ENCODE measurements around the gene SNX30.

The SNX30 gene

DNA sequence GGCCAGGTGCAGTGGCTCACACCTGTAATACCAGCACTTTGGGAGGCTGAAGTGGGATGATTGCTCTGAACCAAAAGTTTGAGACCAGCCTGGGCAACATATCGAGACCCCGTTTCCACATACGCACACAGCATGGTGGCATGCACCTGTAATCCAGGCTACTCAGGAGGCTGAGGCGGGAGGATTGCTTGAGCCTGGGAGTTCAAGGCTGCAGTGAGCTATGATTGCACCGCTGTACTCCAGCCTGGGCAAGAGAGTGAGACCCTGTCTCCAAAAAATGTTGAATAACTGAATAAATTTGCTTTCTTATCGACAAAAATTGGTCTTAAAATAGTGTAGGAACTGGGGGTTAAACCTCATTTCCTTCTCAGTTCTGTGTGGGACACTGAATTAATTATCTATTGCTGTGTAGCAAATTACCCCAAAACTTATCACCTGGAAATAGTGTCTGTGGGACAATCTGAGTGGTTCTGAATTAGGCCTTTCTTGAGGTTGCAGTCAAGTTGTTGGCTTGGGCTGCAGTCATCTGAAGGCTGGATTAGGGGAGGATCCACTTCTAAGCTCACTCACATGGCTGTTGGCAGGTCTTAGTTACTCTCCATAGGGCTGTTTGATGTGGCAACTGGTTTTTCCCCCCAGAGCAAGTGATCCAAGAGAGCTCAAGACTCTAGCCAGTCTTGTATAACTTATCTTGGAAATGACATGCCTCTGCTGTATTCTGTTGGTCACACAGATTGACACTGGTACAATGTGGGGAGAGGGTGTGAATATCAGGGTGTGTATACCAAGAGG lies 2.0 kb downstream of the SNX30 start:
- DNase-seq (ENCODE audit: low read depth in 3 of 3): no peak

DNA sequence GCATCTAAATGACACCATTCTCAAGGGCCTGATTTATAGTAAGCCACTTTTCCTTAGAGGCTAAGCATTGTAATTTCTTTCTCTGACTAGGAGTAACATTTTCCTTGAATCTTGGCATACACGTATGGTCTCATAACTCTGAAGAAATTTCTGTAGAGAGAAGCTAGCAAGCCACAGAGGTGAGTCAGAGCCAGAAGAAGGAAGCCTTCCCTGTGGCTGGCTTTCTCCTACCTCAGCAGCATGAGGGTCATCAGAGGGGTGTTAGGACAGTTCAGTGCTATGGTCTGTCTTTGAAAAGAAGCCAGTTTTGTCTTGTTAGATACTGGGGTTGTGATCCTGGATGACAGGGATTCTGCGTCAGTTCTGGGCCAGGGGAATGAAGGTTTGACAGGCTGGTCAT lies 3.2 kb downstream of the SNX30 start:
- DNase-seq (ENCODE audit: low read depth in 3 of 3): no peak

DNA sequence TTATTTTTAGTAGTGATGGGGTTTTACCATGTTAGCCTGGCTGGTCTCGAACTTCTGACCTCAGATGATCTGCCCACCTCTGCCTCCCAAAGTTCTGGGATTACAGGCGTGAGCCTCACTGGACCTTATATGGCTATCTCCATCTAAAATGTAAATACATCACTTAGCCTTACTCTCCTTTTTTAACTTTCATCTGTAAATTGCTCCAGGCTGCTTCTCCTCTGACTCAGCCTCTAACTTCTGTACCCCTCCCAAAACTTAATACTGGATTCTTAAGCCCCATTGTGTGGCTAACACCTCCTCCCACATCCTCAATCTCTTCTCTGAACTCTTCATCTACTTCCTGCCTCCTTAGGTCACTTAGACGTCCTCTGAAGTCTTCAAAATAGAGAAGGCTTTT lies 4.0 kb downstream of the SNX30 start:
- DNase-seq (ENCODE audit: low read depth in 3 of 3): peak in 1 of 3 donors; percentile 21

DNA sequence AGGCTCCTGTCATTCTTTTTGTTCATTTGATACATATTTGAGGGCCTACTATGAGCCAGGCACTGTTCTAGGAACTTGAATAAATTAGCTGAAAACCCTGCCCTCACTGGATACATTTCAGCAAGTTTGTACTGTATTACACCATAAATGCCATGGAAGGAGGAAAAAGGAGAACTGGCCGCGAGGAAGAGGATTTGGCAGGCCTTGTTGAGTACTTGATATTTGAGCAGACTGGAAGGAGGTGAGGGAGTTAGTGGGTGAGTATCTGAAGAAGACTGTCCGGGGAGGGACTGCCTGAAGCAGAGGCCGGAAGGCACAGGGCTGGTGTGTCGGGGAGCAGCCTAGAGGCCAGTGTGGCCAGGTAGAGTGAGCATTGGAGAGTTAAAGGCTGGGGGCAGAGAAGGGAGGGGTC lies 4.5 kb downstream of the SNX30 start:
- DNase-seq (ENCODE audit: low read depth in 3 of 3): no peak

DNA sequence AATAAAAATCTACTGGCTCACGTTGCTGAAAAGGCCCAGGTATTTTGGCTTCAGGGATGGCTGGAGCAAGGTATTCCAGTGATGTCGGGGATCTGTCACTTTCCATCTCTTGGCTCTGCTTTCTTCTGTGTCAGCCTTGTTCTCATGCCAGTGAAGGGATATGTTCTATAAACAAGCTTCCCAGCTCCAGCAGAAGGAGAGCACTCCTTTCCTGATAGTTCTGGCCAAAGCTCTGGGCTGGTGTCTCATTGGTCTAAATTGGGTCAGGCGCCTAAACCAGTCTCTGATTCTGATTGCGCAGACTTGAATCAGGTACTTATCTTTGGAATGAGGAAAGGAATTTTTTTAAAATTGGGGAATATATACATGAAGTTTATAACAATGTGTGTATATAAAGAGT lies 5.1 kb downstream of the SNX30 start:
- no peak for DNase-seq (ENCODE audit: low read depth in 3 of 3)

DNA sequence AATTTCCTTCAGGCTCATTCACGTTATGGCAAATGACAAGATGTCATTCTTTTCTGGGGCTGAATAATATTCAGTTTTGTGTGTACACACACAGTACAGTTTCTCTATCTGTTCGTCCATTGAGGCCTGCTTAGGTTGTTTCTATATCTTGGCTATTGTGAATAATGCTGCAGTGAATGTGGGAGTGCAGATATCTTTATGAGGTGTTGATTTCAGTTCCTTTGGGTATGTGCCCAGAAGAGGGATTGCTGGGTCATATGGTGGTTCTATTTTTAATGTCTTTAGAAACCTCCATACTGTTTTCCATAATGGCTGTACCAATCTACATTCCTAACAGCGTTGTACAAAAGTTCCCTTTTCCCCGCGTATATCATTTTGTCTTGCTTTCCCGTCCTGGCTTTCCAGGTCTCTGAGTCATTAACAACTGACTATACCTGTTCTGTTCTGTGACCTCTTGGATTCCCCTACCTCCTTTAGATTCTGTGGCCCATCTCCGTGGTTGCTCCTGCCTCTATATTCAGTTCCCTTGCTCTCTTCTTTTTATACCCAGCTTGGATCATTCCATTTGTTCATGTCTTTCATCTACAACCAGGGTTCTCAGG lies 6.8 kb downstream of the SNX30 start:
- DNase-seq (ENCODE audit: low read depth in 3 of 3): no peak

DNA sequence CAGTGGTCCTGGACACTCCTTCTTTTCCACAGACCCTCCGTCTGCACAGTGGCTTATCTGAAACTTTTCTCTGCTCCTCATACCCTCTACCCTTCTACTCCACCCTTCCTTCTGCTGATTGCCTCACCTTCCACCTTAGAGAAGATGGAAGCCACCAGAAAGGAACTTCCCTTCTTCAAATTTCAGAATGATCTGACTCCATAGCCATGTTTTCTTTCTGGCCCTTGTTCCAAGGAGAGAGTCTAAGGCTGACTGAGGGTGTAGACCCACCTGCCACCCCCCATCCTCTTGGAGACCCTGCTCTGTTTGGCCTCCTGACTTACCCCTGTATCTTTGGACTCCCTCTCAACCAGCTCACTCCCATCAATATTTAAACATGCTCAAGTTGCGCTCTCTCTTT lies 7.4 kb downstream of the SNX30 start:
- no peak for DNase-seq (ENCODE audit: low read depth in 3 of 3)

DNA sequence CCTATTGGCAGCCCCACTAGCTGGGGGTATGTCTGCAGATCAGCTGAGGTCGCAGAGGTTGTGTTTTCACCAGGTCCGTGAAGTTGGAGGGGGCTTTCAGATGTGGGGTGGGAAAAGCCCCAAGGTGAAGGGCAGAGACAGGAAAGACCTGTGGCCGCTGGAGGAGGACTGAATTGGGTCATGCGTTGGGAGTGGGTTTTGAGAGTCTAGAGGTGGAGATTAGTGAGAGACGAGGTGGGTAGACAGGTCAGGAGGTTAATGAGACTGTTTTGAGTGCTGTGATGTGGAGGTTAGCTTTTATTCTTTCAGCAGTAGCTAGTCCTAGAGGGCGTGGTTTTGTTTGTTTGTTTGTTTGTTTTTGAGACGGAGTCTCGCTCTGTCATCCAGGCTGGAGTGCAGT lies 10.3 kb downstream of the SNX30 start:
- no peak for DNase-seq (ENCODE audit: low read depth in 3 of 3)

DNA sequence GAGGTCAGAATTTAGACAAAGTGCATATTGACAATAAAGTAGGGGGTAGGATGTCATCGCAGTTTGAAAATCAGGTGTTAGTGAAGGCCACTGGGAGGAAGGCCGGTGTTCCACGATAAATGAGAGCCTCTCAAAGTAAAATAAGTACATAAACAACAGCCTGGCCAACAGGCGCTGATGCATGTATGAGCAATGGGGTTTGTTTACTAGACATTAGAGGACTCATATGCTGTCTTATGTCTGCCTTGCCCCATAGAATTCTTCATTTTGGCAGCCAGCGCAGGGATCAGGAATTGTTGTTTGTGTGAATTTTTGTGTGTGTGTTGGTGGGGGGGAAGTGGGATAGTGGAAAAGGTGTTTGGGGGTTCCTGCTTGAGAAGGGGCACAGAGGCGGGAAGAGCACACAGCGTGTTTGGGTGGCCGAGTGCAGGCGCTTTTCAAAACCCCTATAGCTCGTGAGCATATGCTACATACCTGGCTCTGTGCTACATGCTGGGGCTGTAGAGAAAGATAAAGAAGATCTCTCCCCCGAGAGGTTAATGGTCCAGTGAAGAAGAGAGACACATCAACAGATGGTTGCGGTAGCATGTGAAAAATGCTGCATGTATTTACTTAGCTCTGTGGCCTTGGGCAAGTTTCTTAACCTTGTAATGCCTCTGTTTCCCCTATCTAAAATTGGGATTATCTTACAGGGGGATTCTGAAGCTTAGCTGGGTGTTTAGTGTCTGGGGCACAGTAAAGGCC lies 11.5 kb downstream of the SNX30 start:
- DNase-seq (ENCODE audit: low read depth in 3 of 3): no peak

DNA sequence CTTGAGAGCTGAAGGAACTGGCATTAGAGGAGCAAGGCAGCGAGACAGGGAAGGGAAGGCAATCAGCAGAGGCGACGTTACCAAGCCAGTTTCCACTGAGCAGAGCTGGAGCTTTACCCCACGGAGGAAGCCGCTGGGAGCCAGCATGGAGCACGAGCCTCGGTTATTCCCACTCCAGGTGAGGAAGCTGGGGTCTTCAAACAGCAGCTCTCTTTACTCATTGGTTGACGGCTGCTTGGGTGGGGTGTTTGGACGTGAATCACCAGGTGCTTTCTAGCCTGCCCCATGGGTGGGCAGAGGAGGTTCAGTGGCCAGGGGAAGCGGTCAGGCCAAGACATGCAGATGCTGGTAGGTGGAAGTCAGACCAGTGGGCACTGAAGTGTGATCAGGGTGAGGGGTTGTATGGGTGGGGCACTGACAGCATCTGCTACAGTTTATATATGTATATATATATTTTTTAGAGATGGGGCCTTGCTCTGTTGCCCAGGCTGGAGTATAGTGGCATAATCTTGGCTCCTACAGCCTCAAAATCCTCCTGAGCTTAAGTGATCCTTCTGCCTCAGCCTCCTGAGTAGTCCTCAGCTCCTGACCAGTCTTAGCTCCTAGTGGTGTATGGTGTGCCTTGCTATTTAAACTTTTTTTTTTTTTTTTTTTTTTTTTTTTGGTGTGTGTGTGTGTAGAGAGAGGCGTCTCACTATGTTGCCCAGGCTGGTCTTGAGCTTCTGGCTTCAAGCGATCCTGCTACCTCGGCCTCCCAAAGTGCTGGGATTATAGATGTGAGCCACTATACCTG lies 12.4 kb downstream of the SNX30 start:
- no peak for DNase-seq (ENCODE audit: low read depth in 3 of 3)

DNA sequence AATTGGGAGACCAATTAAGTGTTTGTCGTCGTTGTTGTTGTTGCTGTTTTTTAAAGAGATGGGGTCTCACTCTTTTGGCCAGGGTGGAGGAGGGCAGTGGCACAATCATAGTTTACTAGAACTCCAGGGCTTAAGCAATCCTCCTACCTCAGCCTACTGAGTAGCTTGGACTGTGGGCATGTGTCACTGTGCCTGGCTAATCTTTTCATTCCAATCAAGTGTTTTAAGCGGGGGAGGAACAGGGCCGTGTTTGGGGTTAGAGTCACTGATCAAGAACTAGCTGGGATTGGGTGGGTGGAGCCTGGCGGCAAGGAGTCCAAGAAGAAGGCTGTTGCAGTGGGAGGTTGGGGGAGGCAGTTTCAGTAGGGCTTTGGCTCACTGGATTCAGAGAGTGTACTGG lies 13.8 kb downstream of the SNX30 start:
- DNase-seq (ENCODE audit: low read depth in 3 of 3): no peak

DNA sequence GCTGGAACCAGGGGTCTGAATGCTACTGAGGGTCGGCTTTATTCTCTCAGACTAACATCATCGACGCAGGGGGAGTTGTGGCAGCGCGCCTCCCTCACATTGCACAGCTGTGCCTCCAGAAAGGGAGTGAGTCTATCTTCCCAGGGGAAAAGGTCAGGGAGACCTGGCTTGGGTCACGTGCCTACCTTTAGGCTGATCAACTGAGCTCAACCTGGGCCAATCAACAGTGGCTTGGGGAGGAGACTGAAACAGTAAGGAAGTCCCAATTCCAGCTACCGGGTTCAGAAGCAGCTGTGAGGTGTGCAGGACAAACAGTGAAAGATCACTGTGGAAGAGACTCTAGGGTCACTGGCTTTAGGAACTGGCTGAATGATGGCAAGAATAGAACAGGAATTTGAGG lies 14.3 kb downstream of the SNX30 start:
- DNase-seq (ENCODE audit: low read depth in 3 of 3): no peak

DNA sequence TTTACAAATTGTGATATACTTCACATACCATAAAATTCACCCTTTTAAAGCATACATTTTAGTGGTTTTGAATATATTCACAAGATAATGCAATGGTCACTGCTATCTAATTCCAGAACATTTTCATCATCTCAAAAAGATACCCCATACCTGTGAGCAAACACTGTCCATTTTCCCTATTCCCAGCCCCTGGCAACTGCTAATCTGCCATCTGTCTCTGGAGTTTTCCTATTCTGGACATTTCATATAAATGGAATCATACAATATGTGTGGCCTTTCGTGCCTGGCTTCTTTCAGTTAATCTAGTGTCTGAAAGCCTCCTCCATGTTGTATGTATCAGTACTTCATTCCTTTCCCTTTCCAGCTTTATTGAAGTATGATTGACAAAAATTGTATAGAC lies 14.7 kb downstream of the SNX30 start:
- no peak for DNase-seq (ENCODE audit: low read depth in 3 of 3)

DNA sequence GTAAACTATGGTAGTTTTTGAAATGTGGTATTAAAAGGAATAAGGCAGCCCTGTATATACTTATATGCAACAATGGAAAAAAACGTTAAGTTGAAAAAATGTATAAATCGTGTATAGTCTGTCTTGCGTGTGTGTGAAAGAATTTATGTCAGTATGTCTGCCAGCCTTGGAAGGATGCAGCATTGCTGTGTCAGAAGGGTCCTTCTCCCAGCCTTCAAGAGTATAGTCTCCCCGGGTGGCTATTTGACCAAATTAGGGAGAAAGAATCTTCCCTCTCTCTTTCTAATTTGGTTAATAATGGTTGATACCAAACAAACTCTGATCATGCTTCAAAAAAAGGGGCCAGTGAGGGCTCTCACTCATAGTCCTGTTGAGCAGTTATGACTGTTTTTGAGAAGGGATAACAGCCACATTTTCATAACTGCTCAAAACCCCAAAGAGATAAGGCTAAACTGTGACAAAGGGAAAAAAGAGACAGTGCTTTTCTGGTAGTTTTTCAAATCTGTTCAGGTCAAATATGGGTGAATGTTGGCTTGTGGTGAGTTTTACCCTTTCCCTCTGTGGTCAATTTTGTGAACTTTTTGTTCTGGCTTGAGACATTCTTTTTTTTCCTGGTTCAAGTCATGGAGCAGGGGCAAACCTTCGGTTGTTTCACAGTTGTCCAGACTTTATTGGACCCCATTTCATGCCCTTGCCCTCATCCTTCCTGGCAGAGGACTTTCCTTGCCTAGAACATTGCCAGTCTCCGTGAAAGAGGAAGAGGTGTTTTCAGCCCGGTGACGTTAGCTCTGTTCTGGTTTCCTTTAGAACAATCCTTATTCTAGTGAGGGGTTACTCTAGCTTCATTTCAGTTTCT lies 21.0 kb downstream of the SNX30 start:
- no peak for DNase-seq (ENCODE audit: low read depth in 3 of 3)

DNA sequence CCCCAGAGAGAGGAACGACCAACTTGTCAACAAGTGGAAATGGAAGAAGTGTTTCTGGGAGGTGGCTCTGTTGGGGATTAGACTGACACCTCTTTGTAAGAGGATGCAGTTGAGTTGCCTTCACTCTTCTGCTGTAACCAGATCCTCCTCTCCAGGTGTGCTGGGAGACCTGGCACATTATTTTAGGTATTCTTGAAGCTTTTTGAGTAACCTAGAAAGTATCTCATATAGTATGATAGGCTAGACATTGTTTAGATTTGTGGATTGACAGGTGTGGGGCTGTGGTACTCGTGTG lies 21.6 kb downstream of the SNX30 start:
- no peak for DNase-seq (ENCODE audit: low read depth in 3 of 3)

DNA sequence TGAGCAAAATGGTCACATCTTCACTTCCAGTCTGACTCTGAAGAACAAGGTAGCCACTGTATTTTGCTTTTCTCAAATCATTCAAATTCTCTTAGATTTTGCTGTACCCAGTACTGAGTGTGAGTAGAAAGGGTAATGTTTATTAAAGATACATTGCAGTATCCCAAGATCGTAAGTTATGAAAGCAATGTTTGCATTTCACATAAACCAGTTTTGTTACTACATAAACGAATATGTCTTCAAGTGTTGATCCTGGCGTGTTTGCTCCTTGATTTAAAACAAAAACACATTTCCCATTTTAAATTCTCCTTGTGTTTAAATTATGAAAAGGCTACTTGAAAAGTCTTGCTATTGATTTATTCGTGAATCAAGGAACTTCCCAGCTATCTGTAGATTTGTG lies 22.0 kb downstream of the SNX30 start:
- DNase-seq (ENCODE audit: low read depth in 3 of 3): no peak

DNA sequence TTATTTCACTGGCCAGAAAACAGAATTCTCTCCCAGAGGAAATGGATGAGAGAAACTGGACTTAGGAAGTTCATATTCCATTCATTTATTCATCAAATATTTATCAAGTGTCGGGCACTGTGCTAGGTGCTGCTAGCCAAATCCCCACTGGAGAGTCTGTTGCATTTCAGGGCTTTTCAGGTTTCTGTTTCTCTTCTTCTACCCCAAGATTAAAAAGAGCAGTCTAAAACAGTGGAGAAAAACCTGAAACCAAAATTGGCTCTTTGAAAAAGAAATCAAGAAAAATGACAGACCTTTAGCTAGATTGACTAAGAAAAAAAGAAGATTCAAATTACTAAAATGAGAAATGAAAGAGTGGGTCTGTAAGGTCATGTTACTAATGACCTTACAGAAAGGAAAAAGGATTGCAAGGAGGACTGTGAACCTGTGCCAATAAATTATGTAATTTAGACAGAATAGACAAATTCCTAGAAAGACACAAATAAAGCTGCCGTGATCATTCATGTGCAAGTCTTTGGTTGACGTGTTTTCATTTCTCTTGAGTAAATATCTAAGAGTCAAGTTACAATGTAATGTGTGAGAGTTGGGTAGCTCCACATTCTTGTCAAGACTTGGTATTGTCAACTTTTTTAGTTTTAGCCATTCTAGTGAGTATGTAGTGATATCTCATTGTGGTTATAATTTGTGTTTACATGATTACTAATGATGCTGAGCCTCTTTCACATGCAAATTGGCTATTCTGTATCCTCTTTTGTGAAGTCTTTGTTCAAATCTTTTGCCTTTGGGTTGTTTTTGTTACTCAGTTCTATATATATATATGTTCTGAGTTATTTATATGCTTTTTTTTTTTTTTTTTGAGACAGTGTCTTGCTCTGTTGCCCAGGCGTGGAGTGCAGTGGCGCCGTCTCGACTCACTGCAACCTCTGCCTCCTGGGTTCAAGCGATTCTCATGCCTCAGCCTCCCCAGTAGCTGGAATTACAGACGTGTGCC lies 23.7 kb downstream of the SNX30 start:
- no peak for DNase-seq (ENCODE audit: low read depth in 3 of 3)

DNA sequence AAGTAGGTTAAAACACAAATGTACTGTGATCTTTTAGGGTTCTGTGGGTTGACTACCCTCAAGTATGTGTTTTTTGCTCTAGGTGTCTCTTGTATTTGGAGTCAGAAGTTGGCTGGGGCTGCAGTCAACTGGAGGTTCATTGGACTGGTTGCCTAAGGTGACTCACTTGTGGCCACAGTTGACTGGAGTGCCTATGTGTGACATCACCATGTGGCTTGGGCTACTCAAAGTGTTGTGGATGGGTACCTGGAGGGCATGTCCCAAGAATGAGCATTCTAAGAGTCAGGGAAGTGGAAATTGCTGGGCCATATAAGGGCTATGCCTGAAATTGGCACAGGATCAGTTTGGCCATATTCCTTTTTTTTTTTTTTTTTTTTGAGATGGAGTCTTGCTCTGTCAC lies 27.4 kb downstream of the SNX30 start:
- DNase-seq (ENCODE audit: low read depth in 3 of 3): no peak

DNA sequence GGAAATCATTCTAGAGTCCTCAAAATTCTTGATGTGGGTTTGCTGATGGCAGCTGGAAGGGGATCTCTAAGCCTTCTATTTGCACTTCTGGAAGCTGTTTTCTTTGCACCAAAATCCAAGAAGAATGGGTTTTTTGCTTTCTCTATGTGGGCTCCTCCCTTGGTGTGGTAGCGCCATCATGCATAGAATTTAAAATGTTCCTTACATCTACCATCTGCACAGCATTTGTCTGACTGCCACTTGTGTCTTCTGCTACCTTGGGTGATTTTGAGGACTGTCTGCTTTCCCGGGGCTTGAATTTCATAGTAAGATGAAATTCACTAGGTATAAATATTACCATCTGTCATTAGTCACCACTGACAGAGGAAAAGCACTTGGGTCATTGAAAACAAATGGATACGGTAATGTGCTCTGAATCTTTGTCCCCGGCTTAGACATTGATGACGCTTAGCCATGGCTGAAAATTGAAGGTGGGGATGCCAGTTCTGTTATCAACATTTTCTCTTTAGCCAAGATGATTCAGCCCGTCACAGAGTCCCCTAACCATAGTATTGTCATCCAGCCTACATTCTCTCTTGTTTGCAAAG lies 30.0 kb downstream of the SNX30 start:
- DNase-seq (ENCODE audit: low read depth in 3 of 3): no peak

DNA sequence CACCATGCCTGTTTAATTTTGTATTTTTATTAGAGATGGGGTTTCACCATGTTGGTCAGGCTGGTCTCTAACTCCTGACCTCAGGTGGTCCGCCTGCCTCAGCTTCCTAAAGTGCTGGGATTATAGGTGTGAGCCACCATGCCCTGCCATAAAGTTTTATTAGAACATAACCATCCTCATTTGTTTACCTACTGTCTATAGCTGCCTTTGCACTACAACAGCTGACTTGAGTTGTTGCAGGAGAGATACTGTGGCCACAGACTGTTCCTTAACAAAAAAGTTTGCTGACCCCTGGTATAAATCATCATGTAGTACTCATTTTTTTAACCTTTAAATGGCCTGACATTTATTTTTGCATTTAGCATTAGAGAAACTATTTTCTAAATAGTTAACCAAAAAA lies 31.7 kb downstream of the SNX30 start:
- no peak for DNase-seq (ENCODE audit: low read depth in 3 of 3)
